LNCaP clone FGC (cell line): Measurements from ENCODE around the gene LHFPL2.
A peak's percentile ranks its signal among the peaks of the same experiment; 100 is the strongest.

Source experiments
- DNase-seq: peaks from one replicate; pipeline ENCODE4 v3.0.0-alpha.2; 2011; ENCODE audit warnings: low read depth
- H3K4me3 ChIP-seq: 2 replicates; pipeline ENCODE4 v1.5.1; 2011; ENCODE audit warnings: mild to moderate bottlenecking, low read depth, low read length, control low read depth
- CTCF ChIP-seq: IDR thresholded peaks from 2 replicates; pipeline ENCODE4 v1.5.1; 2012; ENCODE audit warnings: mild to moderate bottlenecking; ENCODE audit not compliant: control insufficient read depth, insufficient read depth; ENCODE audit errors: extremely low read depth

The LHFPL2 gene

GRCh38 chr5:78600687-78601414, 47.7 kb downstream of the LHFPL2 start:
- H3K4me3 ChIP-seq, result no peak overlapping the region
- TF ChIP-seq CTCF, result no peak
- DNase-seq, result no peak

GRCh38 chr5:78598973-78599372, 49.6 kb downstream of the LHFPL2 start:
- no peak for TF ChIP-seq CTCF
- no peak overlapping the region for H3K4me3 ChIP-seq
- no peak for DNase-seq

GRCh38 chr5:78597974-78598371, 50.6 kb downstream of the LHFPL2 start:
- no peak for TF ChIP-seq CTCF
- DNase-seq, result no peak
- no peak overlapping the region for H3K4me3 ChIP-seq

- DNase-seq, result no peak
- no peak for TF ChIP-seq CTCF
- H3K4me3 ChIP-seq, result no peak overlapping the region
These were observed 51.3 kb downstream of the LHFPL2 start for GRCh38 chr5:78597068-78597973.

GRCh38 chr5:78595458-78595921, 53.1 kb downstream of the LHFPL2 start:
- H3K4me3 ChIP-seq, result no peak overlapping the region
- no peak for TF ChIP-seq CTCF
- no peak for DNase-seq

- peak; percentile 81 for DNase-seq
- H3K4me3 ChIP-seq, result no peak overlapping the region
- no peak for TF ChIP-seq CTCF
These were observed 53.7 kb downstream of the LHFPL2 start for GRCh38 chr5:78594610-78595457.
